DOHH2 (cell line): ENCODE measurements around the gene EML3.
A peak's percentile ranks its signal among the peaks of the same experiment; 100 is the strongest.

Experiments used
- H3F3A ChIP-seq: fragments of 200-600 bp; sonication (generic), shearing (Covaris generic); 2 replicates; pipeline ENCODE4 v1.6.0; 2016; ENCODE audit warnings: antibody characterized with exemption, mild to moderate bottlenecking; ENCODE audit not compliant: control insufficient read depth, insufficient read depth
- H3K27ac ChIP-seq: fragments of 200-600 bp; sonication (generic); 2 replicates; pipeline ENCODE4 v1.5.1; 2014; ENCODE audit warnings: low read depth, mild to moderate bottlenecking, low read length, moderate library complexity
- H3K27me3 ChIP-seq: fragments of 200-600 bp; sonication (generic); 2 replicates; pipeline ENCODE4 v1.6.1; 2014; ENCODE audit warnings: mild to moderate bottlenecking, low read length, mixed read lengths; ENCODE audit not compliant: control insufficient read depth
- H3K36me3 ChIP-seq: fragments of 200-600 bp; sonication (generic); 2 replicates; pipeline ENCODE4 v1.6.1; 2014; ENCODE audit warnings: mild to moderate bottlenecking, low read length, moderate library complexity, mixed read lengths; ENCODE audit not compliant: control insufficient read depth
- H3K4me1 ChIP-seq: fragments of 200-600 bp; sonication (generic); 2 replicates; pipeline ENCODE4 v1.6.1; 2014; ENCODE audit warnings: mild to moderate bottlenecking, low read length, mixed read lengths; ENCODE audit not compliant: control insufficient read depth
- H3K4me2 ChIP-seq: fragments of 200-600 bp; sonication (generic); 2 replicates; pipeline ENCODE4 v1.6.0; 2014; ENCODE audit warnings: mild to moderate bottlenecking, low read length, moderate library complexity
- H3K4me3 ChIP-seq: fragments of 200-600 bp; sonication (generic); 2 replicates; pipeline ENCODE4 v1.5.1; 2014; ENCODE audit warnings: mild to moderate bottlenecking, low read length, mixed read lengths
- H3K79me2 ChIP-seq: fragments of 200-600 bp; sonication (generic); 2 replicates; pipeline ENCODE4 v1.6.1; 2014; ENCODE audit warnings: mild to moderate bottlenecking, low read length, mixed read lengths; ENCODE audit not compliant: control insufficient read depth
- H3K9me2 ChIP-seq: fragments of 200-600 bp; sonication (generic); replicated peaks from 2 replicates; pipeline ENCODE4 v1.6.1; 2014; ENCODE audit warnings: mild to moderate bottlenecking, low read length, mixed read lengths; ENCODE audit not compliant: control insufficient read depth
- H3K9me3 ChIP-seq: fragments of 200-600 bp; sonication (generic); 2 replicates; pipeline ENCODE4 v1.6.1; 2014; ENCODE audit warnings: antibody characterized with exemption, low read length, mixed read lengths; ENCODE audit not compliant: control insufficient read depth, insufficient read depth
- H4K20me1 ChIP-seq: fragments of 200-600 bp; sonication (generic); 2 replicates; pipeline ENCODE4 v1.6.0; 2014; ENCODE audit warnings: low read depth, mild to moderate bottlenecking, antibody characterized with exemption, low read length, moderate library complexity; ENCODE audit not compliant: control insufficient read depth, insufficient read depth
- EZH2phosphoT487 ChIP-seq: fragments of 200-600 bp; sonication (generic); IDR thresholded peaks from 2 replicates; pipeline ENCODE4 v1.6.1; 2017; ENCODE audit warnings: borderline replicate concordance, mild to moderate bottlenecking, antibody characterized with exemption, low read length, moderate library complexity, mixed read lengths
- TF ChIP-seq, protein P1 (sequence below): fragments of 200-600 bp; sonication (generic); IDR thresholded peaks from one replicate; pipeline ENCODE4 v1.5.1; 2014; ENCODE audit warnings: antibody characterized with exemption, mild to moderate bottlenecking, low read depth, low read length; ENCODE audit not compliant: poor library complexity, severe bottlenecking

EML3 gene

GRCh38 chr11:62577046-62577714 is 35.4 kb downstream of the EML3 start:
- H4K20me1 ChIP-seq, result peaks cover 1% of the 10 kb centered on the region; the same call in 1 of the 2 replicates

DNA sequence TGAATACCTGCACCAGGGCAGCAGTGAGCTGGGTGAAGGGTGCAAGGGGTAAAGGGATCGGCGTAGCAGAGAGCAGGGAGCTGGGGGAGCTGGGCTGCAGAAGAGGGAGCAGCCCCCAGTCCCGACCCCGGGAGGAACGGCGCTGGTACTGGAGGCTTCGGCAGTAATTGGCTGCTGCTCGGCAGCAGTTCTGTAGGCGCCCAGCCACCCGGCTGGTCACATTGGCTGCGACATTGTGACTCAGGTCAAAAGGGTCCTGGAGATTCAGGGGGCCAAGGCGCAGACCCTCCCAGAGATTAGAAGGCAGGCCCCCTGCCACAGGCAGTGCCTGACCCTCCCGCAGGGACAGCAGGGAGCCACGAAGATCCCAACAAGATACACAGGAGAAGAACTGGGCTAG is 36.7 kb downstream of the EML3 start:
- no peak for TF ChIP-seq EZH2phosphoT487
- TF ChIP-seq, protein P1, sequence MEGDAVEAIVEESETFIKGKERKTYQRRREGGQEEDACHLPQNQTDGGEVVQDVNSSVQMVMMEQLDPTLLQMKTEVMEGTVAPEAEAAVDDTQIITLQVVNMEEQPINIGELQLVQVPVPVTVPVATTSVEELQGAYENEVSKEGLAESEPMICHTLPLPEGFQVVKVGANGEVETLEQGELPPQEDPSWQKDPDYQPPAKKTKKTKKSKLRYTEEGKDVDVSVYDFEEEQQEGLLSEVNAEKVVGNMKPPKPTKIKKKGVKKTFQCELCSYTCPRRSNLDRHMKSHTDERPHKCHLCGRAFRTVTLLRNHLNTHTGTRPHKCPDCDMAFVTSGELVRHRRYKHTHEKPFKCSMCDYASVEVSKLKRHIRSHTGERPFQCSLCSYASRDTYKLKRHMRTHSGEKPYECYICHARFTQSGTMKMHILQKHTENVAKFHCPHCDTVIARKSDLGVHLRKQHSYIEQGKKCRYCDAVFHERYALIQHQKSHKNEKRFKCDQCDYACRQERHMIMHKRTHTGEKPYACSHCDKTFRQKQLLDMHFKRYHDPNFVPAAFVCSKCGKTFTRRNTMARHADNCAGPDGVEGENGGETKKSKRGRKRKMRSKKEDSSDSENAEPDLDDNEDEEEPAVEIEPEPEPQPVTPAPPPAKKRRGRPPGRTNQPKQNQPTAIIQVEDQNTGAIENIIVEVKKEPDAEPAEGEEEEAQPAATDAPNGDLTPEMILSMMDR, result no peak
- Histone ChIP-seq H3K27ac (no peak overlapping the region), H3K9me2 (no peaks in the 10 kb centered on the region), H3K27me3 (no peaks in the 10 kb centered on the region), H3K36me3 (peaks cover 84% of the 10 kb centered on the region), H3K79me2 (peaks cover 49% of the 10 kb centered on the region), H3K4me2 (peak overlapping the region; percentile 81), H3K4me3 (peak overlapping the region; percentile 93), H3K9me3 (no peaks in the 10 kb centered on the region), H3K4me1 (peaks cover 34% of the 10 kb centered on the region), H3F3A (peaks cover 9% of the 10 kb centered on the region), H4K20me1 (peaks cover 4% of the 10 kb centered on the region; the same call in 1 of the 2 replicates)

More at GRCh38 chr11:62577046-62577714, 35.4 kb downstream of the EML3 start:
- H3K79me2 ChIP-seq, result peaks cover 37% of the 10 kb centered on the region
- no peaks in the 10 kb centered on the region for H3K27me3 ChIP-seq
- TF ChIP-seq EZH2phosphoT487, result no peak
- TF ChIP-seq, protein P1, result no peak
- H3K4me2 ChIP-seq, result no peak overlapping the region
- no peak overlapping the region for H3K4me3 ChIP-seq
- peaks cover 9% of the 10 kb centered on the region for H3F3A ChIP-seq
- H3K27ac ChIP-seq, result no peak overlapping the region
- H3K4me1 ChIP-seq, result peaks cover 21% of the 10 kb centered on the region
- H3K36me3 ChIP-seq, result peaks cover 82% of the 10 kb centered on the region
- no peaks in the 10 kb centered on the region for H3K9me2 ChIP-seq
- H3K9me3 ChIP-seq, result no peaks in the 10 kb centered on the region

DNA sequence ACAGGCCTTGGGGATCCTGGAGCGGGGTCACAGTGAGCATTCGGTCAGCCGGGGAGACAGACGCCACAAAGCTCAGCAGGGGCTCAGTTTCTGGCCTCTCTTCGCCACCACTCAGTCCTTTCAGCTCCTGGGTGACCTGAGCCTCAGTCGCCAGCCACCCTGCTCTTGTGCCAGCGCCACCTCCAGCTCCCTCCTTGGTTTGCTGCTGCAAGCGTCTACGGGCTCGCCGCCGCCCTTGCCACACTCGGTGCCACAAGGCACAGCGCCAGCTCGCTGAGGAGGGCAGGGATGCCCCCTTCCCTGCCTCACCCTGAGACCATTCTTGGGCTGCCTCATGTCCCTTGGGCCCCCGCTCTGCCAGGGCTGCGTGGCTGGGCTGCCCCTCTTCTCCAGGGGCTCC is 37.4 kb downstream of the EML3 start:
- Histone ChIP-seq H3F3A (peaks cover 9% of the 10 kb centered on the region), H4K20me1 (peaks cover 4% of the 10 kb centered on the region; the same call in 1 of the 2 replicates), H3K27ac (peak overlapping the region; percentile 65), H3K79me2 (peaks cover 56% of the 10 kb centered on the region), H3K9me3 (no peaks in the 10 kb centered on the region), H3K27me3 (no peaks in the 10 kb centered on the region), H3K4me2 (peak overlapping the region; percentile 81), H3K36me3 (peaks cover 89% of the 10 kb centered on the region), H3K4me1 (peaks cover 41% of the 10 kb centered on the region), H3K9me2 (no peaks in the 10 kb centered on the region), H3K4me3 (peak overlapping the region; percentile 93)
- no peak for TF ChIP-seq EZH2phosphoT487
- TF ChIP-seq, protein P1, result no peak
